Endodermal cell (in vitro differentiated cells): ENCODE results near the gene CTPS2. TPM values are rescaled to one million over a fixed set of nuclear protein-coding genes. Genes with fewer than 3 reads are reported as not detected.
A peak's percentile ranks its signal among the peaks of the same experiment; 100 is the strongest.

Experiments
- DNase-seq: peaks from one replicate; pipeline ENCODE4 v3.0.0-alpha.2; 2017
- H3K27ac ChIP-seq: 2 replicates; pipeline ENCODE4 v1.5.1; 2013; ENCODE audit warnings: mild to moderate bottlenecking, low read depth, low read length, moderate library complexity
- H3K27me3 ChIP-seq: 2 replicates; pipeline ENCODE4 v1.6.1; 2013; ENCODE audit warnings: mild to moderate bottlenecking, low read length, moderate library complexity; ENCODE audit not compliant: insufficient read depth, control insufficient read depth, poor library complexity, severe bottlenecking
- H3K36me3 ChIP-seq: 2 replicates; pipeline ENCODE4 v1.7.0; 2013; ENCODE audit warnings: mild to moderate bottlenecking, low read length, moderate library complexity; ENCODE audit not compliant: control insufficient read depth, insufficient read depth
- H3K4me1 ChIP-seq: one replicate; pipeline ENCODE4 v1.7.0; 2013; ENCODE audit warnings: low read length; ENCODE audit not compliant: control insufficient read depth, insufficient read depth
- H3K4me3 ChIP-seq: 2 replicates; pipeline ENCODE4 v1.5.1; 2013; ENCODE audit warnings: mild to moderate bottlenecking, low read length, moderate library complexity
- H3K9ac ChIP-seq: 2 replicates; pipeline ENCODE4 v1.6.1; 2013; ENCODE audit warnings: mild to moderate bottlenecking, low read length, moderate library complexity; ENCODE audit not compliant: poor library complexity, severe bottlenecking; ENCODE audit errors: extremely low read depth
- H3K9me3 ChIP-seq: 2 replicates; pipeline ENCODE4 v1.6.1; 2013; ENCODE audit warnings: mild to moderate bottlenecking, low read length, moderate library complexity; ENCODE audit not compliant: control insufficient read depth
- H3K27ac Mint-ChIP-seq: 2 replicates; pipeline ENCODE4 v1.8.0; 2020; ENCODE audit warnings: mixed read lengths
- H3K27me3 Mint-ChIP-seq: 2 replicates; pipeline ENCODE4 v1.8.0; 2021; ENCODE audit warnings: mild to moderate bottlenecking, mixed read lengths; ENCODE audit not compliant: insufficient read depth
- H3K36me3 Mint-ChIP-seq: 2 replicates; pipeline ENCODE4 v1.8.0; 2020; ENCODE audit warnings: low read depth, mixed read lengths
- H3K4me1 Mint-ChIP-seq: 2 replicates; pipeline ENCODE4 v1.8.0; 2020; ENCODE audit warnings: mixed read lengths
- H3K4me3 Mint-ChIP-seq: 2 replicates; pipeline ENCODE4 v1.8.0; 2020; ENCODE audit warnings: mild to moderate bottlenecking, moderate library complexity, mixed read lengths
- H3K9me3 Mint-ChIP-seq: 2 replicates; pipeline ENCODE4 v1.8.0; 2020; ENCODE audit warnings: mild to moderate bottlenecking, mixed read lengths
- CTCF ChIP-seq: fragments of 200-600 bp; sonication (generic); conservative IDR thresholded peaks from 2 replicates; pipeline ENCODE4 v1.5.0; 2021; ENCODE audit warnings: antibody characterized with exemption, mild to moderate bottlenecking
- WGBS, 2 experiments: methylation state at CpG; one replicate each; pipeline versions ENCODE4 v1.1.5 to v1.1.7; 2013; ENCODE audit warnings: missing lambda C conversion rate in 2 of 2, mixed read lengths in 1 of 2; ENCODE audit not compliant: insufficient coverage in 1 of 2, insufficient read length in 1 of 2; 5-methylcytosine and 5-hydroxymethylcytosine counted together
- total RNA-seq, 2 donors: library from RNA; stranded (reverse); fragmentation: NEBNext Ultra II Directional in 1 of 2; extraction: Animal tissue kit (Norgen Biotek cat#: 25700) in 1 of 2; gene quantifications; 2 replicates in 1 of 2; 3 replicates in 1 of 2; pipeline ENCODE4 v1.2.1, GENCODE V29; 2021

Gene CTPS2
- total RNA-seq, 2 donors from 2014 or later = 33.5 to 71.1 TPM

DNA sequence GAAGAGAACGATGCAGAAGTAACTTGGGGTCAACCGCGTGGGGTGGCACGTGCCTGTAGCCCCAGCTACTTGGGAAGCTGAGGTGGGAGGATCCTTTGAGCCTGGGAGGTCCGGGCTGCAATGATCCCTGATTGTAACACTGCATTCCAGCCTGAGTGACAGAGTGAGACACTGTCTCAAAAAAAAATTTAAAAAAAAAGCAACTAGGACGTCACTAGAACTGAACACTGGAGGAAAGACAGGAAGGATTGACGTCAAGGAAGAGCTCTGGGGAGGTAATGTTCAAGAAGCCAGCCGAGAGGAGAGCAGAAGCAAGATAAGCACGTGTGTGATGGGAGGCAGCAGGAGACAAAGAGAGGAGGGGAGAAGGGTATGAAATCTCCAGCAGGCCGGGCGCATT, 33.8 kb downstream of the CTPS2 start:
- TF ChIP-seq CTCF = no peak
- Histone ChIP-seq H3K4me1 (no peaks in the 10 kb centered on the region), H3K27ac (no peak overlapping the region), H3K27me3 (no peaks in the 10 kb centered on the region), H3K36me3 (peaks cover 28% of the 10 kb centered on the region), H3K9me3 (no peaks in the 10 kb centered on the region), H3K4me3 (no peak overlapping the region), H3K9ac (no peak overlapping the region)
- Mint-ChIP-seq H3K27me3 (no peaks in the 10 kb centered on the region), H3K36me3 (peaks cover 82% of the 10 kb centered on the region), H3K4me1 (no peaks in the 10 kb centered on the region), H3K4me3 (no peak overlapping the region), H3K27ac (peak overlapping the region; percentile 16), H3K9me3 (no peaks in the 10 kb centered on the region)
- DNase-seq = no peak
- 92 to 93% methylated on average over 7 to 11 of the region's 11 CpGs for WGBS, 2 experiments

DNA sequence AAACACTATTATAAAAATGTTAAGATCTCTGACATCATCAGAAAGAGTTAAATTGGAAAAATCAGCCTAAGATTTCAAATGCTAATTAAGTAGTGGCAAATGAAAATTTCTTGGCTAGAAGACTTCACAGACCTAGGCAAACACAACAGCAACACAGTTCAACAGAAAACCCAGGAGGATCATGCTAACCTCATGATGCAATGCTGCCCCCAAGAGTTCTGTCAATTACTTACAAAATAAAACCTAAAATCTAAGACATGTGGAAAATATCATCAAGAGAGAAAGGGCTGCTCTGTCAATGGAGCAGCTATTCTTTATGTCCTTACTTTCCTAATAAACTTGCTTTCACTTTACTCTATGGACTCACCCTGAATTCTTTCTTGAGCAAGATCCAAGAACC, 41.5 kb downstream of the CTPS2 start:
- H3K9me3 Mint-ChIP-seq = no peaks in the 10 kb centered on the region
- Histone ChIP-seq H3K27ac (no peak overlapping the region), H3K4me3 (no peak overlapping the region), H3K27me3 (no peaks in the 10 kb centered on the region), H3K36me3 (peaks cover 18% of the 10 kb centered on the region), H3K9ac (no peak overlapping the region), H3K9me3 (no peaks in the 10 kb centered on the region), H3K4me1 (no peaks in the 10 kb centered on the region)
- DNase-seq = peak; percentile 66
- peak overlapping the region; percentile 3 for H3K27ac Mint-ChIP-seq
- peaks cover 11% of the 10 kb centered on the region for H3K4me1 Mint-ChIP-seq
- peaks cover 75% of the 10 kb centered on the region for H3K36me3 Mint-ChIP-seq
- no peak overlapping the region for H3K4me3 Mint-ChIP-seq
- TF ChIP-seq CTCF = peak; percentile 76
- H3K27me3 Mint-ChIP-seq = no peaks in the 10 kb centered on the region

DNA sequence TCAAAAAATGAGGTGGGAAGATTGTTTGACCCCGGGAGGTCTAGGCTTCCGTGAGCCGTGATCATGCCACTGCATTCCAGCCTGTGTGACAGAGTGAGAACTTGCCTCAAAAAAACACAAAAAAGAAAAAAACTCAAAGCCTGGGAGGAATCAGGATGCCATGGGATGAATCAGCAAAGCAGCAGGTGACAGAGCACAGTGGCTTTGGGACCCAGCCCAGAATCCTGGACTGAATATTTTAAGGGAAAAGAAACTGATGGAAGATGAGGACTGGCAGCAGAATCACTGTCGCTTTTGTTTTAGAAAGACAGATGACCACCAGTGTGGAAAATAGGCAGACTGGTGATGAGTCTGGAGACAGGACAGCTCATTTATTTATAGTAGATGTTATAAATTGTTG, 45.9 kb downstream of the CTPS2 start:
- Histone ChIP-seq H3K27ac (no peak overlapping the region), H3K9me3 (no peaks in the 10 kb centered on the region), H3K4me3 (no peak overlapping the region), H3K27me3 (no peaks in the 10 kb centered on the region), H3K9ac (no peak overlapping the region), H3K4me1 (no peaks in the 10 kb centered on the region), H3K36me3 (peaks cover 40% of the 10 kb centered on the region)
- Mint-ChIP-seq H3K36me3 (peaks cover 70% of the 10 kb centered on the region), H3K27ac (peak overlapping the region; percentile 66), H3K4me3 (no peak overlapping the region), H3K9me3 (no peaks in the 10 kb centered on the region), H3K27me3 (no peaks in the 10 kb centered on the region), H3K4me1 (peaks cover 24% of the 10 kb centered on the region)
- no peak for TF ChIP-seq CTCF
- 78 to 90% methylated on average over 3 to 4 of the region's 4 CpGs for WGBS, 2 experiments
- DNase-seq = peak; percentile 68
